Measurements from ENCODE around the gene KY.

- TF ChIP-seq CTCF (IDR thresholded peaks at IDR 0.05) (no peak), POLR2A (IDR thresholded peaks at IDR 0.05) (no peak)
These were observed 3.2 kb upstream of the KY start for GRCh38 chr3:134654031-134654430.

Measured in vagina (tissue), 2 donors.